GM18858 (cell line): Measurements from ENCODE around the gene ATOH8.
A peak's percentile ranks its signal among the peaks of the same experiment; 100 is the strongest.
"Not testable (repeated sequence)": the region's sequence is repeated elsewhere in the genome, so short reads cannot be mapped to it uniquely, and the experiment has no call there.

ENCODE experiments used
- ATAC-seq: cut with Tn5 transposase; IDR thresholded peaks from one replicate; pipeline ENCODE4 v1.9.1; 2021; ENCODE audit not compliant: unreplicated experiment

Gene ATOH8

GRCh38 chr2:85753525-85754312, at the start of gene ATOH8:
ATOH8 (plus strand) TSS chr2:85753991; CDS start chr2:85754190, 199 bp downstream.
- no peak for ATAC-seq

- ATAC-seq, result no peak
Measured at GRCh38 chr2:85704038-85704437, 49.8 kb upstream of the ATOH8 start.

- peak; percentile 45 for ATAC-seq
Measured at GRCh38 chr2:85704800-85705679, 48.8 kb upstream of the ATOH8 start.

- no peak for ATAC-seq
Measured at GRCh38 chr2:85705680-85706039, 48.1 kb upstream of the ATOH8 start.

- no peak for ATAC-seq
Measured at GRCh38 chr2:85706063-85706462, 47.7 kb upstream of the ATOH8 start.

- no peak for ATAC-seq
Measured at GRCh38 chr2:85706599-85707296, 47.0 kb upstream of the ATOH8 start.

GRCh38 chr2:85707304-85707703, 46.5 kb upstream of the ATOH8 start:
- no peak for ATAC-seq

GRCh38 chr2:85708641-85709040, 45.1 kb upstream of the ATOH8 start:
- no peak for ATAC-seq

- no peak for ATAC-seq
Measured at GRCh38 chr2:85709401-85709811, 44.4 kb upstream of the ATOH8 start.

- ATAC-seq, result no peak
Measured at GRCh38 chr2:85710687-85711577, 42.9 kb upstream of the ATOH8 start.

- no peak for ATAC-seq
Measured at GRCh38 chr2:85711578-85712060, 42.2 kb upstream of the ATOH8 start.

- no peak for ATAC-seq
Measured at GRCh38 chr2:85712336-85712735, 41.5 kb upstream of the ATOH8 start.

GRCh38 chr2:85712849-85713612, 40.8 kb upstream of the ATOH8 start:
- no peak for ATAC-seq

- ATAC-seq, result no peak
Measured at GRCh38 chr2:85713836-85714235, 40.0 kb upstream of the ATOH8 start.

GRCh38 chr2:85714421-85714820, 39.4 kb upstream of the ATOH8 start:
- ATAC-seq, result not testable (repeated sequence)

GRCh38 chr2:85714841-85715240, 39.0 kb upstream of the ATOH8 start:
- ATAC-seq, result no peak

- no peak for ATAC-seq
Measured at GRCh38 chr2:85716346-85716914, 37.4 kb upstream of the ATOH8 start.

GRCh38 chr2:85717308-85718008, 36.3 kb upstream of the ATOH8 start:
- no peak for ATAC-seq

- ATAC-seq, result no peak
Measured at GRCh38 chr2:85718009-85718391, 35.8 kb upstream of the ATOH8 start.
